ENCODE results near the gene AARS2. TPM values are rescaled to one million over a fixed set of nuclear protein-coding genes. Genes with fewer than 3 reads are reported as not detected.

AARS2 gene
- total and polyA plus RNA-seq, 2 of the 8 experiments (the other 6 are each of a cell fraction or from before 2014, with no cell fraction given), result 8.6 to 20.4 TPM

DNA sequence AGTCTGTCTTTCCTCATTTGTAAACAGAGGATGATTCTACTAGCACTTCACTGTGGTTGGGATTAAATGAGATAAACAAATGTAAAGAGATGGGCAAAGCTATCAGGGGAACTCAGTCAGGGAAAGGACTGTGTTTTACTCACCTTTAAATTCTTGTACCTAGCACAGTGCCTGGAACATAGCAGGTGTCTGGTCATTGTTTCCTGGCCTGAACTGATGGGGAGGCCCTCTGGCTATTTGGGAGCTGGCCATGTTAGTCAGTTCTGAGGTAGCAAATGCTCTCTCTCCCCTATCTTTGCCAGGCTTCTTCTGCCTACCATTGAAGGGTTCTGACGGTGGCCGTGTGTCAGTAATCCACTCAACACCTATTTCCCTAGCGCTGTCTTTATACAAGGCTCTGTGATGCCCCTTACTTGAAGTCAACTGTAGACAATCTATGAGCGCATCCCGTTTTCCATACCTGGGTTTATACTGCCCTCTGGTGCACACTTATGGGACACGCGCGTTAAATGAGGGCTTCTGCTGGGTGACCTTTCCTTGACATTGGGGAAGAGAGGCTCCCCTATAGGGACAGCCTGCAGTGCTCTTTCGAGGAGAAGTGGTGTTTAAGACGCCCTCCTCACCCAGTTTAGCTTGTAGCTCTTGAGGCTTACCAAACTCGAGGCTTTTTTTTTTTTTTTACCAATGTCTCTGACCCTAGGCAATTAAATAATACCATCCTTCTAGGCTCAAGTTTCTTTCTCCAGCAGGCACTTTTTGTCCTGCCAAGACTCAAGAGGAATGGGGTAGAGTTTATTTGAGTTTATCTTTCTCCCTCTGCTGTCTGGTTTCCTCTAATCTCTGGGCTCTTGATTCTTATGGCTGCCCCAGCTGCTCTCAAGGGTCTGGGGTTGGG is 25.3 kb upstream of the AARS2 start:
- H3K9me3 ChIP-seq (ENCODE audit: insufficient read depth in 2 of 2, low read depth in 1 of 2, low read length in 1 of 2), result no peaks in the 10 kb centered on the region
- H2AK5ac ChIP-seq (ENCODE audit: low read depth, low read length), result no peak overlapping the region
- no peaks in the 10 kb centered on the region; the same call in 1 of the 2 replicates for H3K23me2 ChIP-seq (ENCODE audit: low read depth, low read length)
- H3K9ac ChIP-seq (replicated peaks in 1 of 4; ENCODE audit: extremely low read depth in 1 of 4, low read depth in 3 of 4, low read length in 3 of 4), result no peak overlapping the region
- CTCF ChIA-PET (ENCODE audit: partially characterized antibody), result interaction anchor here (0.6 to 10.2 kb wide), 46 partner anchors 7 to 1386 kb away, joined by 3 to 153 read pairs (median 4); partner anchors contain the start of genes AARS2, SLC35B2 and TMEM151B
- H4K91ac ChIP-seq (replicated peaks; ENCODE audit: insufficient read length, low read length), result no peak overlapping the region
- TF ChIP-seq KDM1A (IDR thresholded peaks at IDR 0.05; ENCODE audit: borderline replicate concordance, low read length) (no peak), RAD21 (IDR thresholded peaks at IDR 0.05 in 1 of 2, conservative IDR thresholded peaks at IDR 0.05 in 1 of 2; ENCODE audit: low read depth in 2 of 2, low read length in 2 of 2) (peak; percentile 94 to 96), CTCF (IDR thresholded peaks at IDR 0.05; ENCODE audit: control extremely low read depth in 1 of 3, insufficient read depth in 1 of 3, low read depth in 1 of 3, low read length in 3 of 3) (peak; percentile 73 to 87 (median 85)), TAF7 (optimal IDR thresholded peaks at IDR 0.05; ENCODE audit: borderline replicate concordance, low read depth, low read length) (peak; percentile 12), SIN3A (conservative IDR thresholded peaks at IDR 0.05 in 1 of 2, IDR thresholded peaks at IDR 0.05 in 1 of 2; ENCODE audit: low read depth in 1 of 2, low read length in 2 of 2) (peak in 1 of 2 experiments; percentile 49; a peak in 1 of 4 replicates)
- DNase-seq (ENCODE audit: low read depth in 1 of 2, low spot score in 2 of 2) (peak; percentile 59 to 81), FAIRE-seq (peak; percentile 98)
- H2BK20ac ChIP-seq (ENCODE audit: low read length), result peak overlapping the region; percentile 15; the same call in 1 of the 2 replicates
- H2BK12ac ChIP-seq (ENCODE audit: low read depth, low read length), result no peak overlapping the region
- H4K8ac ChIP-seq (ENCODE audit: extremely low read depth, insufficient read depth, low read length), result no peak overlapping the region; the same call in 1 of the 2 replicates
- H3K56ac ChIP-seq (replicated peaks; ENCODE audit: insufficient read length, low read depth, low read length), result no peak overlapping the region
- WGBS, 2 experiments (ENCODE audit: extremely low coverage in 1 of 2, insufficient coverage in 1 of 2, insufficient read length in 1 of 2, insufficient replicate concordance in 2 of 2, low coverage in 1 of 2, low lambda C conversion rate in 2 of 2, missing lambda C conversion rate in 1 of 2), result 7% methylated on average over 11 of the region's 11 CpGs; no CpG with 5 or more reads in 1 of the 2 experiments
- no peak overlapping the region for H3K18ac ChIP-seq (ENCODE audit: extremely low read depth, low read length)
- H3K4ac ChIP-seq (replicated peaks; ENCODE audit: insufficient read length, low read depth, low read length), result no peak overlapping the region
- H3K14ac ChIP-seq (ENCODE audit: insufficient read length), result no peak overlapping the region
- no peak overlapping the region for H2BK120ac ChIP-seq (replicated peaks; ENCODE audit: low read depth, low read length)
- peaks cover 3 to 6% (median 5%) of the 10 kb centered on the region in 4 experiments; a peak in 5 of 7 replicates for H3K27me3 ChIP-seq (replicated peaks in 1 of 4; ENCODE audit: control insufficient read depth in 3 of 4, extremely low read depth in 1 of 4, insufficient read depth in 3 of 4, low read length in 3 of 4)
- no peak overlapping the region for H2AFZ ChIP-seq (ENCODE audit: low read length)
- no peaks in the 10 kb centered on the region for H3K79me1 ChIP-seq (ENCODE audit: low read depth, low read length)
- no peak overlapping the region for H4K5ac ChIP-seq (ENCODE audit: insufficient read length, low read depth, low read length)
- H2BK5ac ChIP-seq (ENCODE audit: low read depth, low read length), result no peak overlapping the region
- H3K27ac ChIP-seq (ENCODE audit: low read depth, low read length), result no peak overlapping the region
- H2BK15ac ChIP-seq (ENCODE audit: low read length), result no peak overlapping the region
- H3K36me3 ChIP-seq (ENCODE audit: control insufficient read depth in 2 of 4, insufficient read depth in 4 of 4, low read length in 3 of 4), result no peaks in the 10 kb centered on the region
- no peaks in the 10 kb centered on the region for H3K79me2 ChIP-seq (ENCODE audit: control insufficient read depth in 1 of 2, insufficient read depth in 2 of 2, low read length in 2 of 2)
- H3K4me2 ChIP-seq (ENCODE audit: insufficient read depth in 1 of 2, low read depth in 2 of 2, low read length in 2 of 2), result no peak overlapping the region
- H4K20me1 ChIP-seq (replicated peaks in 1 of 2; ENCODE audit: control insufficient read depth in 1 of 2, insufficient read depth in 2 of 2, low read length in 2 of 2), result no peaks in the 10 kb centered on the region
- no peak overlapping the region for H3K4me3 ChIP-seq (ENCODE audit: extremely low read depth in 1 of 4, insufficient read depth in 2 of 4, low read depth in 3 of 4, low read length in 4 of 4)
- H3K23ac ChIP-seq (ENCODE audit: insufficient read length), result no peak overlapping the region
- POLR2A ChIA-PET (ENCODE audit: partially characterized antibody), result interaction anchor here (1.1 to 8.4 kb wide), 8 partner anchors 9 to 91 kb away, joined by 4 to 41 read pairs (median 8); partner anchors contain the start of genes AARS2, HSP90AB1 and SLC35B2
- H3K4me1 ChIP-seq (replicated peaks in 1 of 4; ENCODE audit: control insufficient read depth in 3 of 4, insufficient read depth in 4 of 4, low read length in 3 of 4), result peaks cover 0 to 5% (median under 1%) of the 10 kb centered on the region in 4 experiments; a peak in 3 of 7 replicates
